Astrocyte (in vitro differentiated cells and primary cell): Measurements from ENCODE around the gene GALNT2. TPM values are rescaled to one million over a fixed set of nuclear protein-coding genes. Genes with fewer than 3 reads are reported as not detected.

Source experiments
- DNase-seq: peaks from one replicate; pipeline ENCODE4 v3.0.0-alpha.2; 2010; ENCODE audit warnings: low read depth
- FAIRE-seq: peaks from 2 replicates; lab custom pipeline; 2011; peaks lifted over from hg19 to GRCh38; lab: Jason Lieb, UNC
- H2AFZ ChIP-seq: 2 replicates; pipeline ENCODE4 v1.6.0; 2012; ENCODE audit warnings: low read depth, low read length, inconsistent platforms
- H3K27ac ChIP-seq: 2 replicates; pipeline ENCODE4 v1.5.1; 2011; ENCODE audit warnings: low read depth, low read length, inconsistent platforms
- H3K27me3 ChIP-seq: 2 replicates; pipeline ENCODE4 v1.6.0; 2011; ENCODE audit warnings: low read length, inconsistent platforms; ENCODE audit not compliant: insufficient read depth
- H3K36me3 ChIP-seq: 2 replicates; pipeline ENCODE4 v1.5.1; 2011; ENCODE audit warnings: low read length, inconsistent platforms; ENCODE audit not compliant: insufficient read depth
- H3K4me1 ChIP-seq: 2 replicates; pipeline ENCODE4 v1.5.1; 2011; ENCODE audit warnings: low read length, inconsistent platforms; ENCODE audit not compliant: insufficient read depth
- H3K4me2 ChIP-seq: 2 replicates; pipeline ENCODE4 v1.6.0; 2012; ENCODE audit warnings: low read length, inconsistent platforms
- H3K4me3 ChIP-seq: 2 replicates; pipeline ENCODE4 v1.5.1; 2011; ENCODE audit warnings: low read depth, mild to moderate bottlenecking, low read length, inconsistent platforms; ENCODE audit not compliant: insufficient read depth
- H3K79me2 ChIP-seq: 2 replicates; pipeline ENCODE4 v1.6.0; 2012; ENCODE audit warnings: mild to moderate bottlenecking, low read length, inconsistent platforms; ENCODE audit not compliant: insufficient read depth
- H3K9ac ChIP-seq: 2 replicates; pipeline ENCODE4 v1.6.0; 2012; ENCODE audit warnings: mild to moderate bottlenecking, low read length, inconsistent platforms
- H3K9me3 ChIP-seq: 2 replicates; pipeline ENCODE4 v1.5.1; 2012; ENCODE audit warnings: low read depth, mild to moderate bottlenecking, low read length, inconsistent platforms; ENCODE audit not compliant: insufficient read depth
- H4K20me1 ChIP-seq: 2 replicates; pipeline ENCODE4 v1.6.0; 2012; ENCODE audit warnings: low read length, inconsistent platforms; ENCODE audit not compliant: insufficient read depth
- H3K27ac Mint-ChIP-seq: one replicate; pipeline ENCODE4 v1.8.0; 2021; ENCODE audit warnings: mild to moderate bottlenecking, mixed read lengths; ENCODE audit not compliant: unreplicated experiment
- H3K27me3 Mint-ChIP-seq: one replicate; pipeline ENCODE4 v1.8.0; 2021; ENCODE audit warnings: low read depth, mixed read lengths; ENCODE audit not compliant: unreplicated experiment
- H3K36me3 Mint-ChIP-seq: one replicate; pipeline ENCODE4 v1.8.0; 2021; ENCODE audit warnings: low read depth, mixed read lengths; ENCODE audit not compliant: unreplicated experiment
- H3K4me1 Mint-ChIP-seq: one replicate; pipeline ENCODE4 v1.8.0; 2021; ENCODE audit warnings: low read depth, mixed read lengths; ENCODE audit not compliant: unreplicated experiment
- H3K4me3 Mint-ChIP-seq: one replicate; pipeline ENCODE4 v1.8.0; 2021; ENCODE audit warnings: mild to moderate bottlenecking, moderate library complexity, mixed read lengths; ENCODE audit not compliant: unreplicated experiment
- H3K9me3 Mint-ChIP-seq: one replicate; pipeline ENCODE4 v1.8.0; 2021; ENCODE audit warnings: mild to moderate bottlenecking, mixed read lengths; ENCODE audit not compliant: unreplicated experiment
- EZH2 ChIP-seq: IDR thresholded peaks from 2 replicates; pipeline ENCODE4 v1.6.1; 2012; ENCODE audit warnings: mild to moderate bottlenecking, low read length, inconsistent platforms; ENCODE audit not compliant: insufficient read depth
- total RNA-seq: library from RNA; stranded (reverse); gene quantifications from 2 replicates; pipeline ENCODE4 v1.2.1, GENCODE V29; 2021
- TF ChIP-seq, protein P1 (sequence below): IDR thresholded peaks from 2 replicates; pipeline ENCODE4 v1.5.1; 2011; ENCODE audit warnings: low read depth, mild to moderate bottlenecking, inconsistent platforms, low read length, moderate library complexity; ENCODE audit not compliant: insufficient read depth

Gene GALNT2
- total RNA-seq, 1 donor from 2014 or later: 507 TPM

DNA sequence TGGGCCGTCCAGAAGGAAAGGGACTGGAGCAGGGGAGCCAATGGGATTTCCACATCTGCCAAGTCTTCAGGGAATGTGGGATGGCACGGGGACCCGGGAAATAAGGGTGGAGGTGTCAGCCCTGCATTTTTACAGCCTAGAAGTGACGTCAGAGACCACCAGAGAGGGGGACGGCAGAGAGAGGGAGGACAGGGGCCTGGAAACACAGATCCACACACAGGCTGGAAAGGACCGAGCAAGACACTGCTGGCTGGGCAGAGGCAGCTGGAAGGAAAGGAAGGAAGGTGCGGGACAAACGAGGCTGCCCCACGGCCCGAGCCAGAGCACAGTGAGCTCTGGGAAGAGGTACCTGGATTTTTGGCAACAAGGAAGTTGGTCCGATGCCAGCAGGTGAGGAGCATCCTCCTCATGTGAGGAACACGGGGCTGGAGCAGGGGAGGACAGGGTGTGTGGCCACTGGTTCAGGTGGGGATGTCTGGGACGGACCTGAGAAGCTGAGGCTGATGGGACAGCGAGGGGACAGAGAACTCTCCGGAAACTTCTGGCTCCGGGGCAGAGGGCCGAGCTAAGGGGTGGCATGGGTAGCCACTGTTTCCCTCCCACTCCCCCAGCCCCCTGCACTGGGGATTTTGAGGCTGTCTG, 220.8 kb downstream of the GALNT2 start:
- Mint-ChIP-seq H3K4me1 (peaks cover 1% of the 10 kb centered on the region), H3K9me3 (no peaks in the 10 kb centered on the region), H3K27me3 (peaks cover 18% of the 10 kb centered on the region), H3K4me3 (peak overlapping the region; percentile 64), H3K27ac (no peak overlapping the region), H3K36me3 (peaks cover 21% of the 10 kb centered on the region)
- Histone ChIP-seq H3K4me1 (no peaks in the 10 kb centered on the region), H3K27me3 (peaks cover 6% of the 10 kb centered on the region), H3K9me3 (no peaks in the 10 kb centered on the region), H3K4me2 (no peak overlapping the region), H3K4me3 (no peak overlapping the region), H3K9ac (no peak overlapping the region), H3K27ac (no peak overlapping the region), H4K20me1 (no peaks in the 10 kb centered on the region), H3K36me3 (no peaks in the 10 kb centered on the region), H3K79me2 (no peaks in the 10 kb centered on the region), H2AFZ (no peak overlapping the region)
- FAIRE-seq: no peak
- TF ChIP-seq, protein P1, sequence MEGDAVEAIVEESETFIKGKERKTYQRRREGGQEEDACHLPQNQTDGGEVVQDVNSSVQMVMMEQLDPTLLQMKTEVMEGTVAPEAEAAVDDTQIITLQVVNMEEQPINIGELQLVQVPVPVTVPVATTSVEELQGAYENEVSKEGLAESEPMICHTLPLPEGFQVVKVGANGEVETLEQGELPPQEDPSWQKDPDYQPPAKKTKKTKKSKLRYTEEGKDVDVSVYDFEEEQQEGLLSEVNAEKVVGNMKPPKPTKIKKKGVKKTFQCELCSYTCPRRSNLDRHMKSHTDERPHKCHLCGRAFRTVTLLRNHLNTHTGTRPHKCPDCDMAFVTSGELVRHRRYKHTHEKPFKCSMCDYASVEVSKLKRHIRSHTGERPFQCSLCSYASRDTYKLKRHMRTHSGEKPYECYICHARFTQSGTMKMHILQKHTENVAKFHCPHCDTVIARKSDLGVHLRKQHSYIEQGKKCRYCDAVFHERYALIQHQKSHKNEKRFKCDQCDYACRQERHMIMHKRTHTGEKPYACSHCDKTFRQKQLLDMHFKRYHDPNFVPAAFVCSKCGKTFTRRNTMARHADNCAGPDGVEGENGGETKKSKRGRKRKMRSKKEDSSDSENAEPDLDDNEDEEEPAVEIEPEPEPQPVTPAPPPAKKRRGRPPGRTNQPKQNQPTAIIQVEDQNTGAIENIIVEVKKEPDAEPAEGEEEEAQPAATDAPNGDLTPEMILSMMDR: no peak
- TF ChIP-seq EZH2: no peak
- no peak for DNase-seq

DNA sequence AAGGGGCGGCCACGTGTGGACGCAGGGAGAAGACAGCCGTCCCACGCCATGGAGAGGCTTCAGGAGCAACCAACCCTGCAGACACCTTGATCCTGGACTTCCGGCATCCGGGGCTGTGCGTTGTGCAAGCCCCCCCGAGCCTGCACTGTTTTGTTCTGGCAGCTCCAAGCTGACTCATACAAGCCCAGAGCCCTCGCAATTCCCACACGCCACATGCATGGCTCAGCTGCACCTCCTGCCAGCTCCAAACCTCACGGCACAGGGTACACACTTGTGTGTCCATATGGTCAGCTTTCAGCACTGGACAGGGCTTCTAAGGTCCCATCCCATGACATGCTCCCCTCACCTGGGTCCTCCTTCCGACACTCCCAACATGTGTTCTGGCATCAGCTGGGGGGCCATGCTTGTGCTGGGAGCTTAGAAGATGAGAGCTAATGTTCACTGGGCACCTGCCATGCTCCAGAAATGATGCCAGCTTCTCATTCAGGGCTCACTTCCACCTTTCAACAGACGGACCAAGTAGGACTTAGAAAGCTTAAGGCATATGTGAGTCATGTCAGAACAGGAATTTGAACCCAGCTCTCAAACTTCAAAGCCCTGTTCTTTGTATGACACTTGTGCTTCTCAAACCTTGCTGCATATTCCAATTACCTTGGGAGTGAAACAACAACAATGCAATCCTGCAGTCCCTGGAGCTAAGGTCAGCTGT, 221.8 kb downstream of the GALNT2 start:
- peaks cover 28% of the 10 kb centered on the region for H3K27me3 Mint-ChIP-seq
- Histone ChIP-seq H3K9me3 (no peaks in the 10 kb centered on the region), H3K27me3 (peaks cover 13% of the 10 kb centered on the region), H2AFZ (no peak overlapping the region), H3K27ac (no peak overlapping the region), H3K4me3 (no peak overlapping the region), H3K79me2 (no peaks in the 10 kb centered on the region), H3K9ac (no peak overlapping the region), H3K36me3 (no peaks in the 10 kb centered on the region), H3K4me1 (no peaks in the 10 kb centered on the region), H3K4me2 (no peak overlapping the region), H4K20me1 (no peaks in the 10 kb centered on the region)
- H3K4me3 Mint-ChIP-seq: no peak overlapping the region
- no peaks in the 10 kb centered on the region for H3K9me3 Mint-ChIP-seq
- TF ChIP-seq, protein P1: no peak
- no peak for TF ChIP-seq EZH2
- H3K27ac Mint-ChIP-seq: no peak overlapping the region
- FAIRE-seq (no peak), DNase-seq (peak; percentile 25)
- H3K4me1 Mint-ChIP-seq: peaks cover 1% of the 10 kb centered on the region
- H3K36me3 Mint-ChIP-seq: peaks cover 18% of the 10 kb centered on the region

DNA sequence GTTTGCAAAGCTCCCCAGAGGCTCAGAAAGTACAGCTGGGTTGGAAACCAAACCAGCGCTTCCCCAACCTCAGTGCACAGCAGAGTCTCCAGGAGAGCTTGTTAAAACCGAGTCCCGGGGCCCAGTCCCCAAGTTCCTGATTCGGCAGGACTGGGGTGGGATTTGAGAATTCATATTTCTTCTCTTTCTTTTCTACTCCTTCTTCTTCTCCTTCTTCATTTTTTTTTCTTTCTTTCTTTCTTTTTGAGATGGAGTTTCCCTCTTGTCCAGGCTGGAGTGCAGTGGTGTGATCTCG, 222.3 kb downstream of the GALNT2 start:
- H3K27me3 ChIP-seq: peaks cover 13% of the 10 kb centered on the region
- H3K27ac ChIP-seq: no peak overlapping the region
- H2AFZ ChIP-seq: no peak overlapping the region
- no peaks in the 10 kb centered on the region for H3K79me2 ChIP-seq
- no peak for TF ChIP-seq EZH2
- TF ChIP-seq, protein P1: no peak
- H3K9me3 ChIP-seq: no peaks in the 10 kb centered on the region
- no peaks in the 10 kb centered on the region for H3K4me1 ChIP-seq
- no peak overlapping the region for H3K4me3 ChIP-seq
- H3K4me3 Mint-ChIP-seq: no peak overlapping the region
- H3K36me3 Mint-ChIP-seq: peaks cover 13% of the 10 kb centered on the region
- no peak overlapping the region for H3K9ac ChIP-seq
- no peaks in the 10 kb centered on the region for H3K36me3 ChIP-seq
- no peak overlapping the region for H3K4me2 ChIP-seq
- H3K27me3 Mint-ChIP-seq: peaks cover 32% of the 10 kb centered on the region
- H3K27ac Mint-ChIP-seq: no peak overlapping the region
- H3K4me1 Mint-ChIP-seq: peaks cover 1% of the 10 kb centered on the region
- DNase-seq (no peak), FAIRE-seq (no peak)
- no peaks in the 10 kb centered on the region for H4K20me1 ChIP-seq
- H3K9me3 Mint-ChIP-seq: no peaks in the 10 kb centered on the region
